Natural killer cell (primary cell): ENCODE measurements around the gene PHOX2B. TPM values are rescaled to one million over a fixed set of nuclear protein-coding genes. Genes with fewer than 3 reads are reported as not detected.

Experiments used
- ATAC-seq, 3 donors: fragments of 150-1000 bp in 2 of 3; fragments of 200-7000 bp in 1 of 3; cut with Tn5 transposase; 1 replicate in 1 of 3; 2 replicates in 2 of 3; pipeline ENCODE4 v1.10.0; 2021; ENCODE audit warnings: mild to moderate bottlenecking in 2 of 3, moderate library complexity in 2 of 3
- DNase-seq, 2 donors: peaks; one replicate each; pipeline versions ENCODE4 v3.0.0 to v3.0.0-alpha.2; 2013 to 2021; ENCODE audit warnings: mixed read lengths in 1 of 2
- H3K27ac ChIP-seq: one replicate; pipeline ENCODE4 v1.5.1; 2013; ENCODE audit warnings: mild to moderate bottlenecking, low read length
- H3K27me3 ChIP-seq: one replicate; pipeline ENCODE4 v1.6.1; 2013; ENCODE audit warnings: low read length; ENCODE audit not compliant: control insufficient read depth, insufficient read depth
- H3K36me3 ChIP-seq: one replicate; pipeline ENCODE4 v1.6.1; 2013; ENCODE audit warnings: low read length; ENCODE audit not compliant: control insufficient read depth, insufficient read depth
- H3K4me1 ChIP-seq: one replicate; pipeline ENCODE4 v1.6.1; 2013; ENCODE audit warnings: low read length; ENCODE audit not compliant: control insufficient read depth, insufficient read depth
- H3K4me3 ChIP-seq: one replicate; pipeline ENCODE4 v1.5.1; 2013; ENCODE audit warnings: low read length
- H3K9me3 ChIP-seq: one replicate; pipeline ENCODE4 v1.6.1; 2013; ENCODE audit warnings: low read length; ENCODE audit not compliant: control insufficient read depth, insufficient read depth
- H3K27ac Mint-ChIP-seq, 2 donors: one replicate each; pipeline ENCODE4 v1.8.0; 2022; ENCODE audit warnings: mild to moderate bottlenecking in 2 of 2, mixed read lengths in 2 of 2, moderate library complexity in 1 of 2
- H3K27me3 Mint-ChIP-seq, 2 donors: one replicate each; pipeline ENCODE4 v1.8.0; 2022; ENCODE audit warnings: low read depth in 2 of 2, mixed read lengths in 2 of 2
- H3K36me3 Mint-ChIP-seq: one replicate; pipeline ENCODE4 v1.8.0; 2022; ENCODE audit warnings: mixed read lengths
- H3K4me1 Mint-ChIP-seq, 2 donors: one replicate each; pipeline ENCODE4 v1.8.0; 2022; ENCODE audit warnings: mixed read lengths in 2 of 2
- H3K4me3 Mint-ChIP-seq: one replicate; pipeline ENCODE4 v1.8.0; 2022; ENCODE audit warnings: mild to moderate bottlenecking, moderate library complexity, mixed read lengths
- H3K9me3 Mint-ChIP-seq, 2 donors: one replicate each; pipeline ENCODE4 v1.8.0; 2022; ENCODE audit warnings: mixed read lengths in 2 of 2
- WGBS: methylation state at CpG from one replicate; pipeline ENCODE4 v1.1.7; 2013; ENCODE audit warnings: missing lambda C conversion rate; ENCODE audit not compliant: insufficient coverage; 5-methylcytosine and 5-hydroxymethylcytosine counted together
- intact Hi-C: fragments of 100-400 bp; cut with micrococcal nuclease; formaldehyde crosslinking; loops from one replicate; pipeline ENCODE4 v1.14.2; 2022
- total RNA-seq, 4 donors: library from RNA; stranded (reverse); fragments of 120-200 nt in 1 of 4; gene quantifications; one replicate each; pipeline versions ENCODE4 v1.2.3 to v1.2.4, GENCODE V29; 2013 to 2022
- TF ChIP-seq, protein P1 (sequence below): fragments of 200-600 bp; IDR thresholded peaks from one replicate; pipeline ENCODE4 v1.8.0; 2022; ENCODE audit warnings: antibody characterized with exemption

The PHOX2B gene
- total RNA-seq, 3 donors from 2014 or later (not counting 1 experiment from before 2014, with no cell fraction given), result not detected

DNA sequence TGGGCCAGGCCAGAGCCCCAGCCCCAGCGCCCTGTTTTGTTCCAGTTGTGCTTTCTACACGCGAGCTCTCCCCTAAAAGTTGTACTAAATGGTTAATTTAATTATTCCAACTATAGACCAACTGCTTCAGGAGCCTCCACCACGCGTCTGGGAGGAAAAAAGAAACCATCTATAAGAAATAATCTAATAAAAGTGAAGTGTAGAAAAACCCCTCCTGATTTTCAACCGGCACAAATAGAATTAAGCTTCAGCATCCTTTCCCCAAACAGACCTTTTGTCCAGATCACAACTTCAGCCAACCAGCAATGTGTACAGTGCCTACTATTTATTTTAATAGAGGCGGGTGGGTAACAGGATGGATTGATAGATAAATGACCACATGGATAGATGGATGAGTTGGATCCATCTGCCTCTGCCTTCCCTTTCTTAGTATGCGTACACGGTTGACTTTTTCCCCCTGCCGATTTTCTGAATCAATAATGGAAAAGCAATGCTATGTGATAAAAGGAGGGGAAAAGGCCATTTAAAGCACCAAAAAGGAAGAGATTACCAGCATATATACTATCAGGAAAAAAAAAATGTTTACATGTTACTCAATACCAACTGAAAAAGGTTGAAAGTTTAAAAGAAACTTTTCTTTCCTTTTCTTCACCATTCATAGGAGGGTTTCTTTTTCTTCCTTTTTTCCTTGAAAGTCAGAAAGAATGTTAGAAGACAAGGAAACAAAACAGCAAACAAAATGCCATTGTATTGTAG, 3.7 kb upstream of the PHOX2B start:
- H3K27me3 ChIP-seq, result peaks cover 31% of the 10 kb centered on the region
- DNase-seq, result no peak
- H3K4me3 ChIP-seq, result no peak overlapping the region
- 16% methylated on average over 6 of the region's 10 CpGs for WGBS
- Mint-ChIP-seq H3K27me3 (peaks cover 60 to 79% of the 10 kb centered on the region in 2 donors), H3K36me3 (peaks cover 7% of the 10 kb centered on the region), H3K4me1 (no peaks in the 10 kb centered on the region), H3K4me3 (no peak overlapping the region), H3K9me3 (peaks cover 0 to 2% of the 10 kb centered on the region in 2 donors), H3K27ac (no peak overlapping the region)
- no peak overlapping the region for H3K27ac ChIP-seq
- no peak for ATAC-seq
- TF ChIP-seq, protein P1, sequence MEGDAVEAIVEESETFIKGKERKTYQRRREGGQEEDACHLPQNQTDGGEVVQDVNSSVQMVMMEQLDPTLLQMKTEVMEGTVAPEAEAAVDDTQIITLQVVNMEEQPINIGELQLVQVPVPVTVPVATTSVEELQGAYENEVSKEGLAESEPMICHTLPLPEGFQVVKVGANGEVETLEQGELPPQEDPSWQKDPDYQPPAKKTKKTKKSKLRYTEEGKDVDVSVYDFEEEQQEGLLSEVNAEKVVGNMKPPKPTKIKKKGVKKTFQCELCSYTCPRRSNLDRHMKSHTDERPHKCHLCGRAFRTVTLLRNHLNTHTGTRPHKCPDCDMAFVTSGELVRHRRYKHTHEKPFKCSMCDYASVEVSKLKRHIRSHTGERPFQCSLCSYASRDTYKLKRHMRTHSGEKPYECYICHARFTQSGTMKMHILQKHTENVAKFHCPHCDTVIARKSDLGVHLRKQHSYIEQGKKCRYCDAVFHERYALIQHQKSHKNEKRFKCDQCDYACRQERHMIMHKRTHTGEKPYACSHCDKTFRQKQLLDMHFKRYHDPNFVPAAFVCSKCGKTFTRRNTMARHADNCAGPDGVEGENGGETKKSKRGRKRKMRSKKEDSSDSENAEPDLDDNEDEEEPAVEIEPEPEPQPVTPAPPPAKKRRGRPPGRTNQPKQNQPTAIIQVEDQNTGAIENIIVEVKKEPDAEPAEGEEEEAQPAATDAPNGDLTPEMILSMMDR, result no peak
- H3K36me3 ChIP-seq, result no peaks in the 10 kb centered on the region
- intact Hi-C loops, result no loop called here
- H3K9me3 ChIP-seq, result peaks cover 2% of the 10 kb centered on the region
- H3K4me1 ChIP-seq, result no peaks in the 10 kb centered on the region

DNA sequence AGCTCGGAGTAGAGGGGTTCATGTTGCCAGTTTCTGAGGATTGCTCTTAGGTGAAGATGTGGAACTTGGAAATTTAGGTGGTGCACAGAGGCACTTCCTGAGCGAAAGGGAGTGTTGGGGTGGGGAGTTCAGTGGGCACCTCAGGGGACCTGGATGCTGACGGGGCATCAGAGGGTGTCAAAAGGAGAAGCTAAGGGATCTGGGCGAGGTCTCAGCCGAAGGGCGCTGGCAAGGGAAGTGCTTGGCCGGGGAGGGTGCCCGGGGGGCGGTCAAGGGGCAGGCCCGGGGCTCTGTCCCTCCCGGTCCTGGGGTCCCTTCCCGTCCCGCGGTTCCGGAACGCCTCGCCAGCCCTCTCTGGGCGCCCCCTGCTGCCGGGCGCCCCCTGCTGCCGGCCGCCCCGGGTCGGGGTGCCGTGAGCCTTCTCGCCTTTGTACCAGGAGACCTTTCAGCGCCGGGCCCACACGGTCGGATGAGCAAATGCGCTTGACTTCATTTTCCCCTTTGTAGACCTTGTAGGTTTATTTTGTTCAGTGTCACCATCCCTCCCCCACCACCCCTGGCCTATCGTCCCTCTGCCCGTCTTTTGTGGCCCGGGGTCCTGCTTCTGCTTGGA, 3.0 kb upstream of the PHOX2B start:
- H3K36me3 ChIP-seq, result no peaks in the 10 kb centered on the region
- Mint-ChIP-seq H3K36me3 (peaks cover 7% of the 10 kb centered on the region), H3K9me3 (peaks cover 0 to 2% of the 10 kb centered on the region in 2 donors), H3K27ac (no peak overlapping the region), H3K27me3 (peaks cover 67 to 82% of the 10 kb centered on the region in 2 donors), H3K4me3 (no peak overlapping the region), H3K4me1 (no peaks in the 10 kb centered on the region)
- H3K9me3 ChIP-seq, result peaks cover 2% of the 10 kb centered on the region
- no peak overlapping the region for H3K4me3 ChIP-seq
- intact Hi-C loops, result no loop called here
- H3K4me1 ChIP-seq, result no peaks in the 10 kb centered on the region
- 3% methylated on average over 34 of the region's 34 CpGs for WGBS
- H3K27ac ChIP-seq, result no peak overlapping the region
- DNase-seq (no peak), ATAC-seq (no peak)
- TF ChIP-seq, protein P1, result no peak
- peaks cover 38% of the 10 kb centered on the region for H3K27me3 ChIP-seq

DNA sequence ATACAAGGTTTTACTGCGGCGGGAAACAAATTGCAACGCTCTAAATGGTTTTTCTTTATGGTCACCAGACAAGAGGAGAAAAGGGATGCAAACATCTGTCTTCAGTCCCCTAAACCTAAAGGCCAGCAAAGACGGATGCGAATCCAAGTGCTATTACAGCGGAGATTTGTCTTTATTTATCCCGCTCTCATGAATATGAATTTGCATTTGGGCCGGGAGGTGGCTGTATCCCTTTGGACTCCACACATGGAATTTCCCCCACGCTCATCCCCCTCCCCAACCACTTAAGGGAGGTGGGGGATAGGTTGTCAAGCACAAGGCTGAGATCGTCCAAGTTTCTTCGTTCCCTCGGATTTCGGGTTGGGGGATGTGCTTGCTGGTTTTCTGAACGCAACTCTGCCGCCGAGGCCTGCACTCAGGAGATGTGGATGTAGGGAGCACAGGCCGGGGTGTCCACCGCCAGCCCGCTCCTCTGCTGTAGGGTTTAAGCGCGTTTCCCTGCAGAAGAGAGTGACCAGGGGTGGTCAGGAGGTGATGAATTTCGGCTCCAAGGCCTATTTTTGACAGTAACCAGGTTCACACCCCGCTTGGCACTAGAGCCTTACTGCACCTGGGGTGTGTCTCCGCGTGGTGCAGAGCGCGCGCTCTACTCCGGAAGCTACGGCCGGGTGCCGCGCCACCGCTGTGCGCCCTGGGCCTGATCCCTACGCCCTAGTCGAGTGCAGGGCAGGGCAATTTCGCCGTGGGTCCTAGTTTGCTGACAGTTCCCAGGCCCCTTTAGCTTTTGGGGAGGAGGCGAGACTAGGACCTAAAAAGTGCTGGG, 2.3 kb upstream of the PHOX2B start:
- intact Hi-C loops, result no loop called here

More for the DNA sequence above, 2.3 kb upstream of the PHOX2B start:
- H3K36me3 Mint-ChIP-seq, result peaks cover 7% of the 10 kb centered on the region
- H3K9me3 Mint-ChIP-seq, result peaks cover 0 to 2% of the 10 kb centered on the region in 2 donors
- no peak overlapping the region for H3K27ac Mint-ChIP-seq
- H3K4me3 Mint-ChIP-seq, result no peak overlapping the region
- Histone ChIP-seq H3K4me3 (no peak overlapping the region), H3K27ac (no peak overlapping the region), H3K9me3 (peaks cover 2% of the 10 kb centered on the region), H3K27me3 (peaks cover 44% of the 10 kb centered on the region), H3K4me1 (no peaks in the 10 kb centered on the region), H3K36me3 (no peaks in the 10 kb centered on the region)
- DNase-seq, result no peak
- peaks cover 72 to 75% of the 10 kb centered on the region in 2 donors for H3K27me3 Mint-ChIP-seq
- H3K4me1 Mint-ChIP-seq, result no peaks in the 10 kb centered on the region
- TF ChIP-seq, protein P1, result no peak
- 14% methylated on average over 39 of the region's 40 CpGs for WGBS
- no peak for ATAC-seq
